ENCODE results near the gene CAPN5.

The CAPN5 gene

DNA sequence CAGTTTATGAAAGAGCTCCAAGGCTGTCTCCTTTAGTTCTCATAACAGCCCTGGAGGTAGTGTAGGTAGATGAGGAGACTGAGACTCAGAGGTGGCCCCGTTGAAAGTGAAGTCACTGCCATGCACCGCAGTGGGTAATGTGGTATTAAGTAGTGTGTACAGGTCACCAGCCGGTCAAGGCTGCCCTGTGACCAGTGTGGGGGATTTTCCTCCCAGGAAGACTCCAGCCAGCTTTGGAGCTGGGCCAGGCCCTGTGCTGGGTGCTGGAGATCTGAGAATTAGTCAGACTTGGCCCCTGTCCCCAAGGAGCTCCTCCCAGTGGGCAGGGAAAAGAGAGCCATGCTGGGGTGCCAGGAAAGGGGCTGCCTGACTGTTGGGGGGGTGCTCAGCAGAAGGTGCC lies 41.2 kb downstream of the CAPN5 start:
- TF ChIP-seq, protein P1, sequence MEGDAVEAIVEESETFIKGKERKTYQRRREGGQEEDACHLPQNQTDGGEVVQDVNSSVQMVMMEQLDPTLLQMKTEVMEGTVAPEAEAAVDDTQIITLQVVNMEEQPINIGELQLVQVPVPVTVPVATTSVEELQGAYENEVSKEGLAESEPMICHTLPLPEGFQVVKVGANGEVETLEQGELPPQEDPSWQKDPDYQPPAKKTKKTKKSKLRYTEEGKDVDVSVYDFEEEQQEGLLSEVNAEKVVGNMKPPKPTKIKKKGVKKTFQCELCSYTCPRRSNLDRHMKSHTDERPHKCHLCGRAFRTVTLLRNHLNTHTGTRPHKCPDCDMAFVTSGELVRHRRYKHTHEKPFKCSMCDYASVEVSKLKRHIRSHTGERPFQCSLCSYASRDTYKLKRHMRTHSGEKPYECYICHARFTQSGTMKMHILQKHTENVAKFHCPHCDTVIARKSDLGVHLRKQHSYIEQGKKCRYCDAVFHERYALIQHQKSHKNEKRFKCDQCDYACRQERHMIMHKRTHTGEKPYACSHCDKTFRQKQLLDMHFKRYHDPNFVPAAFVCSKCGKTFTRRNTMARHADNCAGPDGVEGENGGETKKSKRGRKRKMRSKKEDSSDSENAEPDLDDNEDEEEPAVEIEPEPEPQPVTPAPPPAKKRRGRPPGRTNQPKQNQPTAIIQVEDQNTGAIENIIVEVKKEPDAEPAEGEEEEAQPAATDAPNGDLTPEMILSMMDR (conservative IDR thresholded peaks at IDR 0.05; ENCODE audit: low read length) = no peak
- DNase-seq (ENCODE audit: low read depth) = peak; percentile 81
- no peak overlapping the region for H3K4me3 ChIP-seq (ENCODE audit: low read length)

DNA sequence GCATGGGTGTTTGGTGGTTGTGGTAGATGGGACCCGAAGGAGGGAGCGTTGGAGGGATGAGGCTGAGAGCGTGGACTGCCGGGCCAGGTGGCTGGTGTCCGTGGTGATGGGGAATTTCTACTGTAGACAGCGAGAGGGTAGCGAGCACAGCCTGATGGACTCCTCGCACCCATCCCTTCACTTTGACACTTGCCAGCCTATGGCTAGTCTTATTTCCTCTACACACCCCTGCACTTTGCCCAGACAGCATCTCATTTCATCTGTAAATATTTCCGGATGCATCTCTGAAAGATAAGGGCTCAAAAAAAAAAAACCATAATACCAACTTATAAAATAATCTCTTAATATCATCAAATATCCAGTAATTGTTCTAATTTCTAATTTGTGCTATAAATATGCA lies 41.7 kb downstream of the CAPN5 start:
- TF ChIP-seq, protein P1 (conservative IDR thresholded peaks at IDR 0.05; ENCODE audit: low read length) = no peak
- DNase-seq (ENCODE audit: low read depth) = no peak
- H3K4me3 ChIP-seq (ENCODE audit: low read length) = no peak overlapping the region

DNA sequence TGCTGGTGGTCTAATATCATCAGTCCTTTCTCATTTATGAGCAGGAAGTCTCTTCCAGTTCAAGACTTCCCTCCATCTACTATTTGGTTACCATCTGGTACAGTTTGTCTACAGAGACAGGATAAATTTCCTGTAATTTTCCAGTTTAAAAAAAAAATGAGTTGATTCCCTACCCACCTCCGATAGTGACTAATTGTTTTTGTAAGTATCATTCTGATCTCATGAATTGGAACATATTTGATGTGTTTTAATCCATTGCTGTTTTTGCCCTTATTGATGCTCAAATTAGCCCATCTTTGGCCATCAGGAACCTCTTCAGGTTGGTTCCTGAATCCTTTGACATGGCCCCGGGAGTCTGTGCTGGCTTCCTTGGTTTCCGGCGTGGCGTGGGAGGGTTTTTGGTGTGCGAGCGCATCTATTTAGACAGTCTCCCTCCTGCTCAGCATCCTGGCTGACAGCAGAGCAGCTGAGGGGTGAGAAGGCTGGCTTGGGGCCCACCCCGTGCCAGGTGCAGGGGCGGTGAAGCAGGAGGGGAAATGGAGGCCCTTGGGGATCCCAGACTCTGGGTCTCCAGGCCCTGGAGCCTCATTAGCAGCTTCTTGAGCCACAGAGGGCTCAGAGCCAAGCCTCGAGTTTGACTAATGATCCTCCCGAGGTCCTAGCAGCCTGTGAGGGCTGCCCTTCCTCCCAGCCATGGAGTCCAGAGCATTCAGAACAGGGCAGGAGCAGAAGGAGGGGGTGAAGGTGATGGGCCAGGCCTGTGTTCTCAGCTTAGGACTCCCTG lies 42.7 kb downstream of the CAPN5 start:
- TF ChIP-seq, protein P1 (conservative IDR thresholded peaks at IDR 0.05; ENCODE audit: low read length) = no peak
- no peak overlapping the region for H3K4me3 ChIP-seq (ENCODE audit: low read length)
- DNase-seq (ENCODE audit: low read depth) = peak; percentile 54

DNA sequence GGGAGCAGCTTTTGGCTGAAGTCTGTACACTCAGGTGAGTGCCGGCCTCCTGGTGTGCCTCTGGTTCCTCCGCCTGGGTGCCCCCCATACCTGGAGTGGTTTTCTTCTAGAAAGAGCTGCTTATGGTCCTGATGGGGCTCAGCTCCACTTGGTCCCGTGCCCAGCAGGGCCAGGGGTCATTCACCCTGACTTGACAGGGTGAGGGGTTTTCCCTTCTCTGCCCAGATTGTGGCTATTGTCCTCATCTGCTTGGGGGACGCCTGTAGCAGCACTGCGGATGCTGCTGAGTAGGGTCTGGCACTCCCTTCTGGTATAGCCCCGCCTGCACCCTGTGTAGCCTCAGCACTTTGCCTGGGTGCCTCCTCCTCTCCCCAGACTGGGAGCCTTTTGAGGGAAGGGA lies 44.1 kb downstream of the CAPN5 start:
- no peak overlapping the region for H3K4me3 ChIP-seq (ENCODE audit: low read length)
- DNase-seq (ENCODE audit: low read depth) = no peak
- TF ChIP-seq, protein P1 (conservative IDR thresholded peaks at IDR 0.05; ENCODE audit: low read length) = no peak

DNA sequence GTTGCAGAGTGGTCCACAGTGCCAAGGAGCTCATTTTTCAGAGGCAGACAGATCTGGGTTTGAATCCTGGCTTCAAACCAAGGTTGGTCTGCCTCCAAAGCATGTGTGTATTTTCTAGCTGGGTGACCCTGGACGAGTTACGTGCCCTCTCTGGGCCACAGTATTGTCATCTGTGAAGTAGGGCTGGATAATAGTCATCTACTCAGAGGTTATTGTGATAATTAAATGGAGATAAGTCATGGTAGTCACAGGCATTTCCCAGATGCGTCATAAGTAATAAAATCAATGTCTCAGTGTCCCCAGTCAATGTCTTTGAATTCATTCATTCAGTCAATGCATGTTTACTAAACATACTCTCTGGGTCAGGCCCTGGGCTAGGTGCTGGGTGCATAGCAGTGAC lies 44.5 kb downstream of the CAPN5 start:
- TF ChIP-seq, protein P1 (conservative IDR thresholded peaks at IDR 0.05; ENCODE audit: low read length) = no peak
- DNase-seq (ENCODE audit: low read depth) = no peak
- H3K4me3 ChIP-seq (ENCODE audit: low read length) = no peak overlapping the region

DNA sequence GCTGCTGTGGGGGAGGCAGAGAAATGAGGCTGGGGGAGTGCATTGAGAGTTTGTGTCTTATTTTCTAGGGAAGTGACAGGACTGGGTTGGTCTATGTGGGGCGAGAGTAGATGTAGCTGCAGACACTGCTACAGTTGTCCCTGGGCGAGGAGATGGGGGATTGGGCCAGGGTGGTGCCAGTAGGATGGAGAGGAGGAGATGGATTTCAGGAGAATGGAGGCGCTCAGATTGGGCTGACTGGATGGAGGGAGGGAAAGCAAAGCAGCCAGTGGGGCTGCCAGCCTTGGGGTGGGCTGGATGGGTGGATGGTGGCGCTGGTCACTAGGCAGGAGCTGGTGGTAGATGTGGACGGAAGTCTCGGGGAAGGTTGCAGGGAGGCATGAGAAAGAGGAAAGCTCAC lies 45.2 kb downstream of the CAPN5 start:
- no peak for DNase-seq (ENCODE audit: low read depth)
- TF ChIP-seq, protein P1 (conservative IDR thresholded peaks at IDR 0.05; ENCODE audit: low read length) = no peak
- H3K4me3 ChIP-seq (ENCODE audit: low read length) = no peak overlapping the region

DNA sequence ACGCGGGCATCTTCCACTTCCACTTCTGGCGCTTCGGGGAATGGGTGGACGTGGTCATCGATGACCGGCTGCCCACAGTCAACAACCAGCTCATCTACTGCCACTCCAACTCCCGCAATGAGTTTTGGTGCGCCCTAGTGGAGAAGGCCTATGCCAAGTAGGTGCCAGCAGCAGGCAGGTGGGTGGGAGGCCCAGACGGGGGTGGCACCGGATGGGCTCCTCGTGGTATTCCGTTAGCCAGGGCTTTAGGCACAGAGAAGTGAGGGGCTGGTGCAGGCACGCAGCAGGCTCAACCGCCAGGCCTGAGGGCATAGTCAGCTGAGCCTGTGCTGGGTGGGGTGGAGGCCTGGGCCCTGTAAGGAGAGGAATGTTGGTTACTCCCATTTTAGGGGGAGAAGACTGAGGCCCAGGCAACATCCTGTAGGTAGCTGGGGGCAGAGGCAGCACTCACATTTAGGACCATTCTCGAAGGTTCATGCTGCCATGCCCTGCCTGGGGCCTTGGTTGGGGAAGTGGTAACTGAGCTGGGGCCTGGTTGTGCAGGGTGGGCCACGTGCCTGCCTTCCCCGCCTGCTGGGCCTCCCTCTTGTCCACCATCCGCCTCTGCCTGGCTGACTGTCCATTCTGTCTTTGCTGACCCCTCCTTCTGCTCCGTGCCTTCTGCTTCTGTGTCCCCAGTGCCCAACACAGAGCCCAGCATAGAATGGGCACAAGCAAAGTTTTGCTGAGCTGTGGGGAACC lies 46.0 kb downstream of the CAPN5 start:
- TF ChIP-seq, protein P1 (conservative IDR thresholded peaks at IDR 0.05; ENCODE audit: low read length) = no peak
- no peak for DNase-seq (ENCODE audit: low read depth)
- H3K4me3 ChIP-seq (ENCODE audit: low read length) = no peak overlapping the region

All from AG10803 (cell line).